H9 (cell line): ENCODE results near the gene SLC8B1. TPM values are rescaled to one million over a fixed set of nuclear protein-coding genes. Genes with fewer than 3 reads are reported as not detected.

ENCODE experiments used
- DNase-seq: peaks from one replicate; pipeline ENCODE4 v3.0.0-alpha.2; 2017
- H2AFZ ChIP-seq: one replicate; pipeline ENCODE4 v1.6.1; 2013; ENCODE audit warnings: mild to moderate bottlenecking, low read length, control low read depth, moderate library complexity
- H2AK5ac ChIP-seq: 2 replicates; pipeline ENCODE4 v1.6.1; 2013; ENCODE audit warnings: low read length, control low read depth, mixed read lengths; ENCODE audit not compliant: insufficient read length
- H2BK120ac ChIP-seq: one replicate; pipeline ENCODE4 v1.6.1; 2013; ENCODE audit warnings: low read depth, mild to moderate bottlenecking, low read length, control low read depth, inconsistent platforms; ENCODE audit not compliant: poor library complexity, severe bottlenecking
- H2BK12ac ChIP-seq: 2 replicates; pipeline ENCODE4 v1.6.1; 2013; ENCODE audit warnings: low read length, control low read depth, mixed read lengths, low read depth; ENCODE audit not compliant: insufficient read length
- H2BK15ac ChIP-seq: 2 replicates; pipeline ENCODE4 v1.6.1; 2013; ENCODE audit warnings: low read depth, low read length, control low read depth
- H2BK20ac ChIP-seq: one replicate; pipeline ENCODE4 v1.6.1; 2013; ENCODE audit warnings: low read depth, mild to moderate bottlenecking, low read length, control low read depth, inconsistent platforms; ENCODE audit not compliant: poor library complexity, severe bottlenecking
- H2BK5ac ChIP-seq: 2 replicates; pipeline ENCODE4 v1.6.1; 2013; ENCODE audit warnings: low read length, control low read depth, mixed read lengths; ENCODE audit not compliant: insufficient read length
- H3K14ac ChIP-seq: 2 replicates; pipeline ENCODE4 v1.6.1; 2013; ENCODE audit warnings: low read length, control low read depth; ENCODE audit not compliant: insufficient read depth
- H3K18ac ChIP-seq: 2 replicates; pipeline ENCODE4 v1.6.1; 2013; ENCODE audit warnings: low read depth, mild to moderate bottlenecking, mixed read lengths, low read length, control low read depth; ENCODE audit not compliant: insufficient read length
- H3K23ac ChIP-seq: 2 replicates; pipeline ENCODE4 v1.6.1; 2013; ENCODE audit warnings: low read length, control low read depth, mixed read lengths, low read depth; ENCODE audit not compliant: insufficient read length
- H3K23me2 ChIP-seq: 2 replicates; pipeline ENCODE4 v1.6.1; 2013; ENCODE audit warnings: low read depth, mild to moderate bottlenecking, mixed read lengths, low read length, control low read depth; ENCODE audit not compliant: insufficient read length, poor library complexity, severe bottlenecking
- H3K27ac ChIP-seq: 2 replicates; pipeline ENCODE4 v1.5.1; 2013; ENCODE audit warnings: low read length, control low read depth, mixed read lengths, low read depth; ENCODE audit not compliant: insufficient read length
- H3K27me3 ChIP-seq: 2 replicates; pipeline ENCODE4 v1.6.1; 2013; ENCODE audit warnings: low read length, control low read depth, inconsistent platforms; ENCODE audit not compliant: insufficient read depth
- H3K4ac ChIP-seq: 2 replicates; pipeline ENCODE4 v1.6.1; 2013; ENCODE audit warnings: low read depth, mild to moderate bottlenecking, control low read depth, inconsistent platforms, low read length, moderate library complexity
- H3K4me1 ChIP-seq: 2 replicates; pipeline ENCODE4 v1.6.1; 2013; ENCODE audit warnings: low read length, control low read depth, inconsistent platforms; ENCODE audit not compliant: insufficient read depth
- H3K4me2 ChIP-seq: 2 replicates; pipeline ENCODE4 v1.6.1; 2013; ENCODE audit warnings: low read length, control low read depth, mixed read lengths; ENCODE audit not compliant: insufficient read length, insufficient read depth
- H3K56ac ChIP-seq: 2 replicates; pipeline ENCODE4 v1.6.1; 2013; ENCODE audit warnings: low read depth, mild to moderate bottlenecking, mixed read lengths, low read length, control low read depth; ENCODE audit not compliant: insufficient read length
- H3K79me1 ChIP-seq: 2 replicates; pipeline ENCODE4 v1.6.1; 2013; ENCODE audit warnings: low read depth, mild to moderate bottlenecking, moderate library complexity, low read length, control low read depth, inconsistent platforms; ENCODE audit not compliant: insufficient read depth, poor library complexity, severe bottlenecking
- H3K79me2 ChIP-seq: 2 replicates; pipeline ENCODE4 v1.6.1; 2013; ENCODE audit warnings: low read length, control low read depth, inconsistent platforms; ENCODE audit not compliant: insufficient read depth
- H3K9ac ChIP-seq: 2 replicates; pipeline ENCODE4 v1.6.1; 2013; ENCODE audit warnings: low read length, control low read depth, mixed read lengths; ENCODE audit not compliant: insufficient read length; ENCODE audit errors: extremely low read depth
- H3K9me3 ChIP-seq: one replicate; pipeline ENCODE4 v1.6.1; 2013; ENCODE audit warnings: low read depth, low read length, inconsistent platforms; ENCODE audit not compliant: control insufficient read depth
- H3T11ph ChIP-seq: one replicate; pipeline ENCODE4 v1.6.1; 2013; ENCODE audit warnings: mild to moderate bottlenecking, low read length, control low read depth, inconsistent platforms
- H4K20me1 ChIP-seq: one replicate; pipeline ENCODE4 v1.6.1; 2013; ENCODE audit not compliant: control insufficient read depth, insufficient read length, insufficient read depth
- H4K5ac ChIP-seq: 2 replicates; pipeline ENCODE4 v1.6.1; 2013; ENCODE audit warnings: low read depth, mild to moderate bottlenecking, mixed read lengths, low read length, control low read depth; ENCODE audit not compliant: insufficient read length
- H4K8ac ChIP-seq: replicated peaks from 2 replicates; pipeline ENCODE4 v1.6.1; 2013; ENCODE audit warnings: low read length, control low read depth, mixed read lengths, low read depth; ENCODE audit not compliant: insufficient read length
- H4K91ac ChIP-seq: 2 replicates; pipeline ENCODE4 v1.6.1; 2013; ENCODE audit warnings: low read depth, mild to moderate bottlenecking, moderate library complexity, mixed read lengths, low read length, control low read depth; ENCODE audit not compliant: insufficient read length
- H3K27ac Mint-ChIP-seq, 3 experiments: 2 replicates in 2 of 3; 3 replicates in 1 of 3; pipeline ENCODE4 v1.8.0; 2020 to 2021; ENCODE audit warnings: mixed read lengths in 3 of 3, mild to moderate bottlenecking in 1 of 3, moderate library complexity in 1 of 3
- H3K27me3 Mint-ChIP-seq: 2 replicates; pipeline ENCODE4 v1.8.0; 2021; ENCODE audit warnings: low read depth, mild to moderate bottlenecking, moderate library complexity, mixed read lengths
- H3K36me3 Mint-ChIP-seq, 3 experiments: 2 replicates in 2 of 3; 3 replicates in 1 of 3; pipeline ENCODE4 v1.8.0; 2020 to 2021; ENCODE audit warnings: low read depth in 3 of 3, mixed read lengths in 3 of 3; ENCODE audit not compliant: insufficient read depth in 1 of 3
- H3K4me1 Mint-ChIP-seq, 2 experiments: 2 replicates each; pipeline ENCODE4 v1.8.0; 2020; ENCODE audit warnings: mixed read lengths in 2 of 2
- H3K4me3 Mint-ChIP-seq, 2 experiments: 2 replicates in 1 of 2; 3 replicates in 1 of 2; pipeline ENCODE4 v1.8.0; 2020 to 2021; ENCODE audit warnings: mild to moderate bottlenecking in 2 of 2, mixed read lengths in 2 of 2, moderate library complexity in 1 of 2
- H3K9me3 Mint-ChIP-seq, 2 experiments: 2 replicates in 1 of 2; 3 replicates in 1 of 2; pipeline ENCODE4 v1.8.0; 2020; ENCODE audit warnings: mild to moderate bottlenecking in 2 of 2, mixed read lengths in 2 of 2, moderate library complexity in 1 of 2
- WGBS: extraction: QIAGEN DNeasy Blood & Tissue Kit; methylation state at CpG from one replicate; pipeline ENCODE4 v1.1.7; 2013; ENCODE audit warnings: missing lambda C conversion rate, low lambda C conversion rate, mixed read lengths; ENCODE audit not compliant: insufficient read length; ENCODE audit errors: extremely low coverage; 5-methylcytosine and 5-hydroxymethylcytosine counted together
- total RNA-seq: library from RNA; stranded (reverse); gene quantifications from 2 replicates; pipeline ENCODE4 v1.2.1, GENCODE V29; 2021
- TF ChIP-seq, protein P1 (sequence below): fragments of 200-600 bp; sonication (generic); conservative IDR thresholded peaks from 3 replicates; pipeline ENCODE4 v1.8.0; 2021; ENCODE audit warnings: antibody characterized with exemption, mild to moderate bottlenecking

Gene SLC8B1
- total RNA-seq, 1 experiment from 2014 or later, result 10.4 TPM

- Histone ChIP-seq H3K56ac (no peak overlapping the region), H2BK5ac (no peak overlapping the region), H2BK12ac (no peak overlapping the region), H2AK5ac (no peak overlapping the region), H3K79me1 (no peaks in the 10 kb centered on the region), H4K8ac (no peak overlapping the region), H2BK120ac (no peak overlapping the region), H2BK20ac (no peak overlapping the region), H3T11ph (no peak overlapping the region), H2AFZ (no peak overlapping the region), H4K5ac (no peak overlapping the region), H3K27ac (no peak overlapping the region), H3K4ac (no peak overlapping the region), H3K23ac (no peak overlapping the region), H3K79me2 (no peaks in the 10 kb centered on the region), H3K18ac (no peak overlapping the region), H3K9me3 (no peaks in the 10 kb centered on the region), H3K23me2 (no peaks in the 10 kb centered on the region), H3K27me3 (no peaks in the 10 kb centered on the region), H3K14ac (no peak overlapping the region), H2BK15ac (no peak overlapping the region), H4K91ac (no peak overlapping the region), H3K9ac (no peak overlapping the region), H4K20me1 (no peaks in the 10 kb centered on the region), H3K4me2 (no peak overlapping the region), H3K4me1 (no peaks in the 10 kb centered on the region)
- Mint-ChIP-seq H3K27ac (peak overlapping the region in 2 of 3 experiments; percentile 55 to 71; a peak in 2 of 7 replicates), H3K4me3 (no peak overlapping the region), H3K4me1 (peaks cover 6 to 11% of the 10 kb centered on the region in 2 experiments), H3K27me3 (no peaks in the 10 kb centered on the region), H3K9me3 (no peaks in the 10 kb centered on the region), H3K36me3 (peaks cover 3 to 22% (median 15%) of the 10 kb centered on the region in 3 experiments; a peak in 5 of 7 replicates)
- no peak for DNase-seq
- TF ChIP-seq, protein P1, sequence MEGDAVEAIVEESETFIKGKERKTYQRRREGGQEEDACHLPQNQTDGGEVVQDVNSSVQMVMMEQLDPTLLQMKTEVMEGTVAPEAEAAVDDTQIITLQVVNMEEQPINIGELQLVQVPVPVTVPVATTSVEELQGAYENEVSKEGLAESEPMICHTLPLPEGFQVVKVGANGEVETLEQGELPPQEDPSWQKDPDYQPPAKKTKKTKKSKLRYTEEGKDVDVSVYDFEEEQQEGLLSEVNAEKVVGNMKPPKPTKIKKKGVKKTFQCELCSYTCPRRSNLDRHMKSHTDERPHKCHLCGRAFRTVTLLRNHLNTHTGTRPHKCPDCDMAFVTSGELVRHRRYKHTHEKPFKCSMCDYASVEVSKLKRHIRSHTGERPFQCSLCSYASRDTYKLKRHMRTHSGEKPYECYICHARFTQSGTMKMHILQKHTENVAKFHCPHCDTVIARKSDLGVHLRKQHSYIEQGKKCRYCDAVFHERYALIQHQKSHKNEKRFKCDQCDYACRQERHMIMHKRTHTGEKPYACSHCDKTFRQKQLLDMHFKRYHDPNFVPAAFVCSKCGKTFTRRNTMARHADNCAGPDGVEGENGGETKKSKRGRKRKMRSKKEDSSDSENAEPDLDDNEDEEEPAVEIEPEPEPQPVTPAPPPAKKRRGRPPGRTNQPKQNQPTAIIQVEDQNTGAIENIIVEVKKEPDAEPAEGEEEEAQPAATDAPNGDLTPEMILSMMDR, result no peak
- WGBS, result no CpG with 5 or more reads among the region's 12 CpGs
These were observed 66.8 kb downstream of the SLC8B1 start for GRCh38 chr12:113268136-113268535.
